Activated T-helper 1 cell treated with anti-CD3 and anti-CD28 coated beads, Interleukin-12 subunit alpha, Interleukin-12 subunit beta, Interleukin-2, Interleukin-4 antibody, amounts not matched to agents 30 ng/mL and 10 ng/mL and 1 ng/mL, durations not matched to agents 14 hours and 24 hours and 36 hours (primary cell): ENCODE data around the gene HSPA1A. TPM values are rescaled to one million over a fixed set of nuclear protein-coding genes. Genes with fewer than 3 reads are reported as not detected.
A peak's percentile ranks its signal among the peaks of the same experiment; 100 is the strongest.
"Not testable (repeated sequence)": the region's sequence is repeated elsewhere in the genome, so short reads cannot be mapped to it uniquely, and the experiment has no call there.

ENCODE experiments used
- DNase-seq: peaks from one replicate; pipeline ENCODE4 v3.0.0; 2021; ENCODE audit warnings: low spot score
- H3K27ac Mint-ChIP-seq: one replicate; pipeline ENCODE4 v1.8.0; 2021; ENCODE audit warnings: mild to moderate bottlenecking, mixed read lengths
- H3K27me3 Mint-ChIP-seq: one replicate; pipeline ENCODE4 v1.8.0; 2022; ENCODE audit warnings: mild to moderate bottlenecking, moderate library complexity, mixed read lengths; ENCODE audit not compliant: insufficient read depth
- H3K36me3 Mint-ChIP-seq: one replicate; pipeline ENCODE4 v1.8.0; 2021; ENCODE audit warnings: low read depth, mixed read lengths
- H3K4me1 Mint-ChIP-seq: one replicate; pipeline ENCODE4 v1.8.0; 2021; ENCODE audit warnings: low read depth, mixed read lengths
- H3K4me3 Mint-ChIP-seq: one replicate; pipeline ENCODE4 v1.8.0; 2021; ENCODE audit warnings: mild to moderate bottlenecking, moderate library complexity, mixed read lengths
- H3K9me3 Mint-ChIP-seq: one replicate; pipeline ENCODE4 v1.8.0; 2021; ENCODE audit warnings: mixed read lengths
- intact Hi-C: fragments of 100-400 bp; cut with micrococcal nuclease; formaldehyde crosslinking; loops from one replicate; pipeline ENCODE4 v1.15.1; 2024
- total RNA-seq: library from RNA; stranded (reverse); gene quantifications from 2 replicates; pipeline ENCODE4 v1.2.3, GENCODE V29; 2022

The HSPA1A gene
- total RNA-seq, 1 donor from 2014 or later = 173 TPM

GRCh38 chr6:31805939-31806469 lies 9.3 kb upstream of the HSPA1A start:
- peaks cover 24% of the 10 kb centered on the region for H3K36me3 Mint-ChIP-seq
- H3K27ac Mint-ChIP-seq = peak overlapping the region; percentile 90
- intact Hi-C loops = loop anchor here (1.0 kb wide), 3 partner anchors 10 to 141 kb away; partner anchors contain the start of gene CLIC1
- no peaks in the 10 kb centered on the region for H3K9me3 Mint-ChIP-seq
- DNase-seq = no peak
- H3K27me3 Mint-ChIP-seq = no peaks in the 10 kb centered on the region
- peak overlapping the region; percentile 94 for H3K4me3 Mint-ChIP-seq
- peaks cover 20% of the 10 kb centered on the region for H3K4me1 Mint-ChIP-seq

- Mint-ChIP-seq H3K36me3 (peaks cover 21% of the 10 kb centered on the region), H3K9me3 (no peaks in the 10 kb centered on the region), H3K27me3 (no peaks in the 10 kb centered on the region), H3K27ac (peak within 1 kb of the TSS; percentile 90), H3K4me3 (peak within 1 kb of the TSS; percentile 94), H3K4me1 (peaks cover 20% of the 10 kb centered on the region)
- intact Hi-C loops = loop anchor here (1.0 kb wide), 3 partner anchors 10 to 141 kb away; partner anchors contain the start of gene CLIC1
- DNase-seq = peak; percentile 97
These were observed 8.7 kb upstream of the HSPA1A start, which contains the start of gene LSM2 for GRCh38 chr6:31806470-31807272. LSM2 (minus strand) TSS chr6:31806966; CDS start chr6:31806757, 209 bp downstream.

GRCh38 chr6:31808599-31808998 lies 6.7 kb upstream of the HSPA1A start:
- Mint-ChIP-seq H3K4me1 (peaks cover 30% of the 10 kb centered on the region), H3K36me3 (peaks cover 20% of the 10 kb centered on the region)
- H3K27me3 Mint-ChIP-seq, H3K9me3 Mint-ChIP-seq, DNase-seq, H3K4me3 Mint-ChIP-seq, H3K27ac Mint-ChIP-seq, intact Hi-C loops: not testable (repeated sequence)

GRCh38 chr6:31811645-31812044 lies 3.7 kb upstream of the HSPA1A start:
- H3K27ac Mint-ChIP-seq = peak overlapping the region; percentile 95
- no peak for DNase-seq
- H3K36me3 Mint-ChIP-seq = peaks cover 16% of the 10 kb centered on the region
- no peak overlapping the region for H3K4me3 Mint-ChIP-seq
- intact Hi-C loops = loop anchor here (2.0 to 10.0 kb wide), 4 partner anchors 15 to 1043 kb away; partner anchors contain the start of genes GPSM3, PBX2, PSMB9 and TAP1
- no peaks in the 10 kb centered on the region for H3K9me3 Mint-ChIP-seq
- no peaks in the 10 kb centered on the region for H3K27me3 Mint-ChIP-seq
- H3K4me1 Mint-ChIP-seq = peaks cover 27% of the 10 kb centered on the region

- Mint-ChIP-seq H3K27me3 (no peaks in the 10 kb centered on the region), H3K9me3 (no peaks in the 10 kb centered on the region), H3K4me3 (peak overlapping the region; percentile 73), H3K27ac (peak overlapping the region; percentile 95), H3K36me3 (peaks cover 20% of the 10 kb centered on the region), H3K4me1 (peaks cover 37% of the 10 kb centered on the region)
- DNase-seq = no peak
- intact Hi-C loops = loop anchor here (2.0 to 10.0 kb wide), 4 partner anchors 17 to 1041 kb away; partner anchors contain the start of genes GPSM3, PBX2, PSMB9 and TAP1
These were observed 1.9 kb upstream of the HSPA1A start for GRCh38 chr6:31813465-31813849.

GRCh38 chr6:31814677-31815024 lies 692 bp upstream of the HSPA1A start:
- H3K27me3 Mint-ChIP-seq = no peaks in the 10 kb centered on the region
- DNase-seq = peak; percentile 73
- peak overlapping the region; percentile 95 for H3K27ac Mint-ChIP-seq
- peak overlapping the region; percentile 93 for H3K4me3 Mint-ChIP-seq
- peaks cover 47% of the 10 kb centered on the region for H3K4me1 Mint-ChIP-seq
- intact Hi-C loops = loop anchor here (2.0 to 10.0 kb wide), 3 partner anchors 20 to 1040 kb away; partner anchors contain the start of genes GPSM3, PBX2, PSMB9 and TAP1
- H3K9me3 Mint-ChIP-seq = no peaks in the 10 kb centered on the region
- peaks cover 19% of the 10 kb centered on the region for H3K36me3 Mint-ChIP-seq

GRCh38 chr6:31817133-31817928 lies 2.0 kb downstream of the HSPA1A start:
- peaks cover 59% of the 10 kb centered on the region for H3K4me1 Mint-ChIP-seq

GRCh38 chr6:31817929-31818511 lies 2.7 kb downstream of the HSPA1A start:
- H3K4me3 Mint-ChIP-seq = peak overlapping the region; percentile 97
- H3K27me3 Mint-ChIP-seq, H3K9me3 Mint-ChIP-seq, DNase-seq: not testable (repeated sequence)
- peak overlapping the region; percentile 94 for H3K27ac Mint-ChIP-seq
- intact Hi-C loops = loop anchor here (10.0 kb wide), 1 partner anchor 1037 kb away; the partner anchor contains the start of genes PSMB9 and TAP1
- H3K36me3 Mint-ChIP-seq = peaks cover 10% of the 10 kb centered on the region
- H3K4me1 Mint-ChIP-seq = peaks cover 59% of the 10 kb centered on the region

More at GRCh38 chr6:31817133-31817928, 2.0 kb downstream of the HSPA1A start:
- Mint-ChIP-seq H3K36me3 (peaks cover 14% of the 10 kb centered on the region), H3K27ac (peak overlapping the region; percentile 94), H3K4me3 (peak overlapping the region; percentile 97)
- not testable (repeated sequence) for H3K9me3 Mint-ChIP-seq, H3K27me3 Mint-ChIP-seq, DNase-seq
- intact Hi-C loops = loop anchor here (10.0 kb wide), 1 partner anchor 1037 kb away; the partner anchor contains the start of genes PSMB9 and TAP1

- Mint-ChIP-seq H3K9me3 (no peaks in the 10 kb centered on the region), H3K4me3 (peak overlapping the region; percentile 77), H3K4me1 (peaks cover 56% of the 10 kb centered on the region), H3K27ac (peak overlapping the region; percentile 85), H3K36me3 (peaks cover 10% of the 10 kb centered on the region), H3K27me3 (no peaks in the 10 kb centered on the region)
- no peak for DNase-seq
- intact Hi-C loops = loop anchor here (10.0 kb wide), 2 partner anchors 325 to 1035 kb away; partner anchors contain the start of genes MICB, PSMB9 and TAP1
These were observed 4.5 kb downstream of the HSPA1A start for GRCh38 chr6:31819871-31820299.

GRCh38 chr6:31820399-31820798 lies 5.1 kb downstream of the HSPA1A start:
- H3K27me3 Mint-ChIP-seq = not testable (repeated sequence)
- intact Hi-C loops = loop anchor here (10.0 kb wide), 1 partner anchor 326 kb away; the partner anchor contains the start of gene MICB

GRCh38 chr6:31821301-31822035 lies 6.1 kb downstream of the HSPA1A start:
- peak; percentile 44 for DNase-seq
- Mint-ChIP-seq H3K27ac (peak overlapping the region; percentile 99), H3K27me3 (no peaks in the 10 kb centered on the region), H3K4me1 (peaks cover 66% of the 10 kb centered on the region), H3K36me3 (peaks cover 10% of the 10 kb centered on the region), H3K9me3 (no peaks in the 10 kb centered on the region), H3K4me3 (peak overlapping the region; percentile 99)
- intact Hi-C loops = loop anchor here (2.0 to 10.0 kb wide), 2 partner anchors 201 to 327 kb away; partner anchors contain the start of genes MICB and PRRC2A

More at GRCh38 chr6:31820399-31820798, 5.1 kb downstream of the HSPA1A start:
- H3K36me3 Mint-ChIP-seq = peaks cover 10% of the 10 kb centered on the region
- H3K4me1 Mint-ChIP-seq = peaks cover 61% of the 10 kb centered on the region
- H3K4me3 Mint-ChIP-seq = peak overlapping the region; percentile 99
- H3K27ac Mint-ChIP-seq, H3K9me3 Mint-ChIP-seq, DNase-seq: not testable (repeated sequence)
